PC-9 (cell line): ENCODE results near the gene EHD2. TPM values are rescaled to one million over a fixed set of nuclear protein-coding genes. Genes with fewer than 3 reads are reported as not detected.

Experiments
- BruUV-seq: library from RNA; stranded (reverse); fragments of 400-500 nt; replicated peaks from 2 replicates; lab custom pipeline; 2021; lab: Mats Ljungman, UMichigan
- CTCF ChIA-PET: fragments of 300-600 bp; sonication (Branson Sonifier 250); formaldehyde crosslinking; loops from one replicate; lab custom pipeline; 2022; ENCODE audit warnings: antibody characterized with exemption; lab: Charles Lee
- POLR2A ChIA-PET: fragments of 300-600 bp; sonication (Branson Sonifier 250); formaldehyde crosslinking; loops from one replicate; lab custom pipeline; 2022; ENCODE audit warnings: antibody characterized with exemption; ENCODE audit not compliant: unreplicated experiment; lab: Charles Lee
- DNase-seq, 2 experiments: peaks; one replicate each; pipeline versions ENCODE4 v3.0.0 to v3.0.0-alpha.2; 2015 to 2022; ENCODE audit warnings: mixed read lengths in 1 of 2
- H2AFZ ChIP-seq: fragments of 200-600 bp; sonication (generic); 2 replicates; pipeline ENCODE4 v1.8.1; 2017; ENCODE audit warnings: antibody characterized with exemption
- H3F3A ChIP-seq: fragments of 200-600 bp; sonication (generic); 2 replicates; pipeline ENCODE4 v1.8.1; 2017; ENCODE audit warnings: antibody characterized with exemption, mild to moderate bottlenecking, low read depth; ENCODE audit not compliant: insufficient read depth
- H3K27ac ChIP-seq: fragments of 200-600 bp; sonication (generic); 2 replicates; pipeline ENCODE4 v1.6.1; 2016; ENCODE audit warnings: mixed run types
- H3K27me3 ChIP-seq: fragments of 200-600 bp; sonication (generic); 2 replicates; pipeline ENCODE4 v1.6.1; 2016; ENCODE audit warnings: low read depth, mixed run types; ENCODE audit not compliant: insufficient read depth
- H3K36me3 ChIP-seq: fragments of 200-600 bp; sonication (generic); 2 replicates; pipeline ENCODE4 v1.6.1; 2016; ENCODE audit warnings: low read depth, mixed run types
- H3K4me1 ChIP-seq: fragments of 200-600 bp; sonication (generic); replicated peaks from 2 replicates; pipeline ENCODE4 v1.6.1; 2016; ENCODE audit warnings: mixed run types; ENCODE audit not compliant: insufficient read depth
- H3K4me2 ChIP-seq: fragments of 200-600 bp; sonication (generic); 2 replicates; pipeline ENCODE4 v1.6.1; 2017; ENCODE audit warnings: mixed run types
- H3K4me3 ChIP-seq: fragments of 200-600 bp; sonication (generic); 2 replicates; pipeline ENCODE4 v1.6.1; 2016; ENCODE audit warnings: mixed run types
- H3K79me2 ChIP-seq: fragments of 200-600 bp; sonication (generic); 2 replicates; pipeline ENCODE4 v1.6.1; 2017; ENCODE audit warnings: low read depth, mixed run types
- H3K9me2 ChIP-seq: fragments of 200-600 bp; sonication (generic); 2 replicates; pipeline ENCODE4 v1.8.1; 2017; ENCODE audit warnings: mild to moderate bottlenecking; ENCODE audit not compliant: insufficient read depth
- H3K9me3 ChIP-seq: fragments of 200-600 bp; sonication (generic); 2 replicates; pipeline ENCODE4 v1.8.1; 2016; ENCODE audit warnings: low read depth; ENCODE audit not compliant: insufficient read depth
- H4K20me1 ChIP-seq: fragments of 200-600 bp; sonication (generic); 2 replicates; pipeline ENCODE4 v1.8.1; 2017; ENCODE audit not compliant: insufficient read depth
- CTCF ChIP-seq: fragments of 200-600 bp; sonication (generic); conservative IDR thresholded peaks from 2 replicates; pipeline ENCODE4 v1.6.1; 2017; ENCODE audit warnings: mixed run types, antibody characterized with exemption, mild to moderate bottlenecking, moderate library complexity
- EZH2 ChIP-seq: fragments of 200-600 bp; sonication (generic); IDR thresholded peaks from 2 replicates; pipeline ENCODE4 v1.8.0; 2017; ENCODE audit warnings: antibody characterized with exemption, low read depth
- intact Hi-C: fragments of 100-400 bp; cut with micrococcal nuclease; formaldehyde crosslinking; loops from one replicate; pipeline ENCODE4 v1.10.0; 2022; ENCODE audit not compliant: unreplicated experiment
- total RNA-seq: library from RNA; stranded (reverse); gene quantifications from 2 replicates; pipeline ENCODE4 v1.2.3, GENCODE V29; 2021

Gene EHD2
- total RNA-seq, 1 experiment from 2014 or later, result 25.6 TPM

GRCh38 chr19:47720669-47721422 is 7.6 kb downstream of the EHD2 start:
- Histone ChIP-seq H3K27me3 (no peaks in the 10 kb centered on the region), H3K4me1 (peaks cover 19% of the 10 kb centered on the region), H3K36me3 (no peaks in the 10 kb centered on the region), H3K4me3 (no peak overlapping the region), H4K20me1 (no peaks in the 10 kb centered on the region), H3K79me2 (no peaks in the 10 kb centered on the region), H3F3A (peaks cover 27% of the 10 kb centered on the region), H3K9me2 (no peaks in the 10 kb centered on the region), H2AFZ (no peak overlapping the region), H3K9me3 (no peaks in the 10 kb centered on the region), H3K27ac (no peak overlapping the region), H3K4me2 (no peak overlapping the region)
- intact Hi-C loops, result no loop called here
- ChIA-PET POLR2A (no interaction called here), CTCF (interaction anchor here (0.6 kb wide), 1 partner anchor 434 kb away, joined by 3 read pairs; no protein-coding TSS in a partner anchor)
- no peak for TF ChIP-seq CTCF
- no peak for TF ChIP-seq EZH2
- no peak for DNase-seq
- BruUV-seq, result no TSS peak

GRCh38 chr19:47723581-47723940 is 10.3 kb downstream of the EHD2 start:
- Histone ChIP-seq H3K4me2 (peak overlapping the region; percentile 91), H3K4me1 (peaks cover 38% of the 10 kb centered on the region), H3K79me2 (no peaks in the 10 kb centered on the region), H3K36me3 (no peaks in the 10 kb centered on the region), H3K27me3 (no peaks in the 10 kb centered on the region), H3K9me2 (no peaks in the 10 kb centered on the region), H3F3A (peaks cover 38% of the 10 kb centered on the region), H4K20me1 (no peaks in the 10 kb centered on the region), H3K4me3 (peak overlapping the region; percentile 56), H2AFZ (peak overlapping the region; percentile 82; the same call in 1 of the 2 replicates), H3K9me3 (no peaks in the 10 kb centered on the region), H3K27ac (peak overlapping the region; percentile 53)
- POLR2A ChIA-PET, result interaction anchor here (0.5 to 0.8 kb wide), 5 partner anchors 20 to 466 kb away, joined by 3 to 6 read pairs (median 4); no protein-coding TSS in a partner anchor
- intact Hi-C loops, result no loop called here
- DNase-seq, result peak; percentile 58 to 83
- TF ChIP-seq EZH2 (no peak), CTCF (no peak)
- CTCF ChIA-PET, result interaction anchor here (0.6 kb wide), 4 partner anchors 17 to 409 kb away, joined by 3 to 7 read pairs (median 4); no protein-coding TSS in a partner anchor
- no TSS peak for BruUV-seq

- Histone ChIP-seq H3K4me2 (no peak overlapping the region), H3K4me3 (no peak overlapping the region), H3K9me3 (no peaks in the 10 kb centered on the region), H3K27ac (no peak overlapping the region), H3K9me2 (no peaks in the 10 kb centered on the region), H3K79me2 (no peaks in the 10 kb centered on the region), H4K20me1 (no peaks in the 10 kb centered on the region), H3K4me1 (peaks cover 49% of the 10 kb centered on the region), H3K27me3 (no peaks in the 10 kb centered on the region), H3K36me3 (no peaks in the 10 kb centered on the region), H3F3A (peaks cover 53% of the 10 kb centered on the region), H2AFZ (no peak overlapping the region)
- TF ChIP-seq CTCF (no peak), EZH2 (no peak)
- intact Hi-C loops, result no loop called here
- no TSS peak for BruUV-seq
- CTCF ChIA-PET, result no interaction called here
- POLR2A ChIA-PET, result no interaction called here
- no peak for DNase-seq
Observed at GRCh38 chr19:47725759-47726401, 12.7 kb downstream of the EHD2 start.
